Heart left ventricle (tissue), 13 donors: Measurements from ENCODE around the gene HBZ.

Source experiments
- POLR2A ChIP-seq, 2 donors: fragments of 450-650 bp; IDR thresholded peaks; one replicate each; pipeline ENCODE4 v1.6.1; 2017; ENCODE audit warnings: antibody characterized with exemption in 2 of 2, mild to moderate bottlenecking in 2 of 2, moderate library complexity in 2 of 2
- TF ChIP-seq, protein P1 (sequence below), 12 donors: fragments of 200-600 bp; sonication (generic) in 4 of 12; IDR thresholded peaks; one replicate each; pipeline versions ENCODE4 v1.5.0 to v1.8.0; 2018 to 2022; ENCODE audit warnings: antibody characterized with exemption in 12 of 12, mild to moderate bottlenecking in 5 of 12
- donor health status: ischemic (EF 13 %, LVEDD 7.1; RV severe dilation, severe dysfunction).
- donor health status: DM: no; HTN: yes; CAD: no.
- donor health status: DM: no; HTN: no; CAD: no.
- donor health status: ischemic (EF 25% LVEDD 6.9; RV normal size, moderate dysfunction).
- donor health status: ischemic (EF 25% LVEDD 5.7; RV mildly dilated, moderate dysfunction).
- donor health status: ischemic (EF 35%, LVEDD 5.7; RV mildly dilated, moderate dysfunction).
- donor health status: nonischemic (EF 11% LVEDD 7.7; RV severe dilation, severe dysfunction).
- donor health status: DM: yes; HTN: yes; CAD: no.
- donor health status: PGD.
- donor health status: ischemic (EF 29% LVEDD 5.4; RV normal size, mild dysfunction).
- donor health status: nonischemic (EF 23%, LVEDD 6.1; RV moderate dilation, normal function).

DNA sequence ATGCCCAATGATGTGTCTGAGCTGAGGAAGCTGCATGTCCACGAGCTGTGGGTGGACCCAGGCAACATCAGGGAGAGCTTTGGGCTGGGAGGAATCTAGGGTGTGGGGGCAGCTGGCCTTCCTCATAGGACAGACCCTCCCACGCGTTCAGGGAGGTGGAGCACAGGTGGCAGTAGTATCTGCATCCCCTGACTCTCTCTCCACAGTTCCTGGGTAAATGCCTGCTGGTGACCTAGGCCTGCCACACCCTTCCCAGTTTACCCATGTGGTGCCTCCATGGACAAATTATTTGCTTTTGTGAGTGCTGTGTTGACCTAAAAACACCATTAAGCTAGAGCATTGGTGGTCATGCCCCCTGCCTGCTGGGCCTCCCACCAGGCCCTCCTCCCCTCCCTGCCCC is 16.6 kb downstream of the HBZ start:
- TF ChIP-seq, protein P1, sequence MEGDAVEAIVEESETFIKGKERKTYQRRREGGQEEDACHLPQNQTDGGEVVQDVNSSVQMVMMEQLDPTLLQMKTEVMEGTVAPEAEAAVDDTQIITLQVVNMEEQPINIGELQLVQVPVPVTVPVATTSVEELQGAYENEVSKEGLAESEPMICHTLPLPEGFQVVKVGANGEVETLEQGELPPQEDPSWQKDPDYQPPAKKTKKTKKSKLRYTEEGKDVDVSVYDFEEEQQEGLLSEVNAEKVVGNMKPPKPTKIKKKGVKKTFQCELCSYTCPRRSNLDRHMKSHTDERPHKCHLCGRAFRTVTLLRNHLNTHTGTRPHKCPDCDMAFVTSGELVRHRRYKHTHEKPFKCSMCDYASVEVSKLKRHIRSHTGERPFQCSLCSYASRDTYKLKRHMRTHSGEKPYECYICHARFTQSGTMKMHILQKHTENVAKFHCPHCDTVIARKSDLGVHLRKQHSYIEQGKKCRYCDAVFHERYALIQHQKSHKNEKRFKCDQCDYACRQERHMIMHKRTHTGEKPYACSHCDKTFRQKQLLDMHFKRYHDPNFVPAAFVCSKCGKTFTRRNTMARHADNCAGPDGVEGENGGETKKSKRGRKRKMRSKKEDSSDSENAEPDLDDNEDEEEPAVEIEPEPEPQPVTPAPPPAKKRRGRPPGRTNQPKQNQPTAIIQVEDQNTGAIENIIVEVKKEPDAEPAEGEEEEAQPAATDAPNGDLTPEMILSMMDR (IDR thresholded peaks at IDR 0.05): no peak
- no peak for TF ChIP-seq POLR2A (IDR thresholded peaks at IDR 0.05)
